SK-N-SH (cell line): ENCODE measurements around the gene PEAK1. TPM values are rescaled to one million over a fixed set of nuclear protein-coding genes. Genes with fewer than 3 reads are reported as not detected.

Experiments used
- CTCF ChIA-PET: fragments of 300-600, 350-600 bp; formaldehyde crosslinking; extraction: SDS; loops from one replicate; lab custom pipeline; 2021; lab: Yijun Ruan, JAX
- POLR2A ChIA-PET: fragments of 350-600 bp; sonication (Branson Sonifier 250); formaldehyde crosslinking; extraction: SDS; loops from one replicate; lab custom pipeline; 2020; ENCODE audit warnings: antibody characterized with exemption, inconsistent platforms; lab: Yijun Ruan, JAX
- DNase-seq: peaks from one replicate; pipeline ENCODE4 v3.0.0; 2012
- H2AFZ ChIP-seq: fragments of 200-600 bp; sonication (generic); 2 replicates; pipeline ENCODE4 v1.8.1; 2016; ENCODE audit warnings: antibody characterized with exemption, mild to moderate bottlenecking, low read depth
- H3F3A ChIP-seq: fragments of 200-600 bp; sonication (generic); replicated peaks from 2 replicates; pipeline ENCODE3; 2016; ENCODE audit warnings: antibody characterized with exemption, mild to moderate bottlenecking; ENCODE audit not compliant: insufficient read depth
- H3K27ac ChIP-seq, 2 experiments: fragments of 200-500 bp in 1 of 2; fragments of 200-600 bp in 1 of 2; sonication (Bioruptor generic) in 1 of 2; sonication (generic), shearing (Covaris generic) in 1 of 2; 2 replicates each; pipeline versions ENCODE4 v1.5.1 to v1.6.1; 2014 to 2016; ENCODE audit warnings: low read depth in 2 of 2, inconsistent platforms in 1 of 2, low read length in 1 of 2, mild to moderate bottlenecking in 1 of 2, mixed read lengths in 1 of 2
- H3K27me3 ChIP-seq: fragments of 200-600 bp; sonication (generic), shearing (Covaris generic); 2 replicates; pipeline ENCODE4 v1.6.1; 2016; ENCODE audit warnings: mixed run types; ENCODE audit not compliant: insufficient read depth
- H3K36me3 ChIP-seq, 2 experiments: fragments of 200-500 bp in 1 of 2; fragments of 200-600 bp in 1 of 2; sonication (Bioruptor generic) in 1 of 2; sonication (generic) in 1 of 2; replicated peaks in 1 of 2; 2 replicates each; pipeline versions ENCODE3 to v1.5.1; 2014 to 2016; ENCODE audit warnings: low read length in 1 of 2, mild to moderate bottlenecking in 1 of 2; ENCODE audit not compliant: insufficient read depth in 2 of 2, control insufficient read depth in 1 of 2
- H3K4me1 ChIP-seq, 2 experiments: fragments of 200-500 bp in 1 of 2; fragments of 200-600 bp in 1 of 2; sonication (Bioruptor generic) in 1 of 2; sonication (generic), shearing (Covaris generic) in 1 of 2; 2 replicates each; pipeline versions ENCODE4 v1.5.1 to v1.6.1; 2014 to 2016; ENCODE audit warnings: low read depth in 1 of 2, low read length in 1 of 2, mixed run types in 1 of 2; ENCODE audit not compliant: insufficient read depth in 2 of 2, control insufficient read depth in 1 of 2
- H3K4me2 ChIP-seq: fragments of 200-600 bp; sonication (generic), shearing (Covaris generic); 2 replicates; pipeline ENCODE4 v1.6.1; 2017; ENCODE audit warnings: mixed run types
- H3K4me3 ChIP-seq, 2 experiments: fragments of 200-500 bp in 1 of 2; fragments of 200-600 bp in 1 of 2; sonication (Bioruptor generic) in 1 of 2; sonication (generic), shearing (Covaris generic) in 1 of 2; 2 replicates each; pipeline versions ENCODE4 v1.5.1 to v1.8.1; 2014 to 2016; ENCODE audit warnings: low read depth in 2 of 2, inconsistent platforms in 1 of 2, low read length in 1 of 2, mild to moderate bottlenecking in 1 of 2, mixed read lengths in 1 of 2, moderate library complexity in 1 of 2
- H3K79me2 ChIP-seq: fragments of 200-600 bp; sonication (generic); 2 replicates; pipeline ENCODE4 v1.8.1; 2017; ENCODE audit warnings: mild to moderate bottlenecking; ENCODE audit not compliant: insufficient read depth
- H3K9ac ChIP-seq: fragments of 200-600 bp; sonication (generic); 2 replicates; pipeline ENCODE4 v1.6.1; 2017; ENCODE audit warnings: mixed run types
- H3K9me2 ChIP-seq: fragments of 200-600 bp; sonication (generic); 2 replicates; pipeline ENCODE4 v1.6.1; 2017; ENCODE audit warnings: mixed run types
- H3K9me3 ChIP-seq: fragments of 200-600 bp; sonication (generic); 2 replicates; pipeline ENCODE4 v1.6.1; 2017; ENCODE audit warnings: mixed run types, mild to moderate bottlenecking, moderate library complexity
- H4K20me1 ChIP-seq: fragments of 200-600 bp; sonication (generic); 2 replicates; pipeline ENCODE4 v1.6.1; 2017; ENCODE audit warnings: mild to moderate bottlenecking, mixed run types; ENCODE audit not compliant: insufficient read depth
- CHD2 ChIP-seq: fragments of 150-350 bp; IDR thresholded peaks from 2 replicates; pipeline ENCODE4 v1.6.1; 2018; ENCODE audit warnings: low read length; ENCODE audit not compliant: partially characterized antibody
- ELF1 ChIP-seq: IDR thresholded peaks from 2 replicates; pipeline ENCODE4 v1.4.0; 2012
- FOSL2 ChIP-seq: IDR thresholded peaks from 2 replicates; pipeline ENCODE4 v1.4.0; 2012; ENCODE audit warnings: low read depth, mild to moderate bottlenecking, moderate library complexity, borderline replicate concordance
- FOXJ3 ChIP-seq: sonication (generic); formaldehyde crosslinking; IDR thresholded peaks from 2 replicates; pipeline ENCODE4 v1.5.1; 2020; ENCODE audit warnings: mild to moderate bottlenecking, missing genetic modification reagents
- GABPA ChIP-seq: IDR thresholded peaks from 2 replicates; pipeline ENCODE4 v1.4.0; 2012; ENCODE audit warnings: low read depth, mild to moderate bottlenecking
- GATA2 ChIP-seq: sonication (generic); formaldehyde crosslinking; IDR thresholded peaks from 2 replicates; pipeline ENCODE4 v1.5.0; 2020; ENCODE audit warnings: mild to moderate bottlenecking, missing genetic modification reagents
- JUND ChIP-seq: IDR thresholded peaks from 2 replicates; pipeline ENCODE4 v1.4.0; 2012
- MEF2A ChIP-seq: IDR thresholded peaks from 2 replicates; pipeline ENCODE4 v1.4.0; 2012; ENCODE audit warnings: low read depth, borderline replicate concordance
- MXI1 ChIP-seq: IDR thresholded peaks from 2 replicates; pipeline ENCODE4 v1.6.1; 2012; ENCODE audit warnings: mild to moderate bottlenecking, low read depth, low read length, improper control_type of control experiment
- RAD21 ChIP-seq: IDR thresholded peaks from 2 replicates; pipeline ENCODE4 v1.6.1; 2012; ENCODE audit warnings: mild to moderate bottlenecking, low read length
- RFX5 ChIP-seq: IDR thresholded peaks from 2 replicates; pipeline ENCODE4 v1.6.1; 2012; ENCODE audit warnings: mild to moderate bottlenecking, improper control_type of control experiment, low read length
- RXRA ChIP-seq: IDR thresholded peaks from 2 replicates; pipeline ENCODE4 v1.4.0; 2012; ENCODE audit warnings: low read depth, mild to moderate bottlenecking, borderline replicate concordance
- TCF12 ChIP-seq: IDR thresholded peaks from 2 replicates; pipeline ENCODE4 v1.4.0; 2012
- TEAD4 ChIP-seq: IDR thresholded peaks from 2 replicates; pipeline ENCODE4 v1.4.0; 2012; ENCODE audit warnings: mild to moderate bottlenecking, borderline replicate concordance; ENCODE audit not compliant: insufficient read depth
- WGBS: methylation state at CpG from one replicate; pipeline ENCODE4 v1.1.6; 2017; ENCODE audit warnings: low lambda C conversion rate; 5-methylcytosine and 5-hydroxymethylcytosine counted together
- polyA plus RNA-seq, 3 experiments: library from polyadenylated mRNA; depleted of rRNA; stranded (reverse); fragments of >200 nt; gene quantifications; 2 replicates each; pipeline ENCODE4 v1.2.3, GENCODE V29; 2012
- TF ChIP-seq, protein P1 (sequence below): fragments of 150-350 bp; IDR thresholded peaks from 2 replicates; pipeline ENCODE4 v1.6.1; 2017; ENCODE audit warnings: antibody characterized with exemption, low read length, low read depth, borderline replicate concordance
- TF ChIP-seq, protein P2 (sequence below): IDR thresholded peaks from 2 replicates; pipeline ENCODE4 v1.4.0; 2012; ENCODE audit warnings: low read depth
- TF ChIP-seq, protein P3 (sequence below): IDR thresholded peaks from 2 replicates; pipeline ENCODE4 v1.4.0; 2012; ENCODE audit warnings: low read depth, borderline replicate concordance
- TF ChIP-seq, protein P4 (sequence below): fragments of 200-600 bp; sonication (generic); IDR thresholded peaks from 2 replicates; pipeline ENCODE4 v1.6.1; 2017; ENCODE audit warnings: antibody characterized with exemption, mild to moderate bottlenecking, moderate library complexity

Gene PEAK1
- polyA plus RNA-seq, 1 of the 3 experiments (the other 2 are of a cell fraction) = 9.0 TPM

DNA sequence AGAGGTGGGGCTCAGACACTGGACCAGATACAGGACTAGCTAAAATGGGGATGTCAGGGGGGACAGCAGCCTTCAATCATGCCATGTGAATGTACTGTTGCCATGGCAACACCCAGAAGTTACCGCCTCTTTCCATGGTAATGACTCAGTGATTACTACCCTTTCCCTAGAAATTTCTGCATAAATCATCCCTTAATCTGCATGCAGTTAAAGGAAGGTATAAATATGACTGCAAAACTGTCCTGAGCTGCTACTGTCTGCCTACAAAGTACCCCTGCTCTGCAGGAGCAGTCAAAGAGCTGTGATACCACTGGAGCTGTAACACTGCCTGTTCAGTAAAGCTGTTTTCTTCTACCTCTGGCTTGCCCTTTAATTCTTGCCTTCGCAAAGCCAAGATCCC, 168.2 kb downstream of the PEAK1 start:
- ChIA-PET POLR2A (no interaction called here), CTCF (no interaction called here)
- Histone ChIP-seq H4K20me1 (no peaks in the 10 kb centered on the region), H3K4me2 (no peak overlapping the region), H3K36me3 (peaks cover 3 to 28% of the 10 kb centered on the region in 2 experiments), H3K9me3 (no peaks in the 10 kb centered on the region), H3K4me1 (peaks cover 0 to 13% of the 10 kb centered on the region in 2 experiments; a peak in 1 of 4 replicates), H3K9ac (no peak overlapping the region), H3K4me3 (no peak overlapping the region), H3F3A (no peaks in the 10 kb centered on the region), H3K27ac (no peak overlapping the region), H3K27me3 (no peaks in the 10 kb centered on the region), H3K79me2 (no peaks in the 10 kb centered on the region; the same call in 1 of the 2 replicates), H2AFZ (no peak overlapping the region), H3K9me2 (peaks cover 5% of the 10 kb centered on the region; the same call in 1 of the 2 replicates)
- TF ChIP-seq MEF2A = no peak
- no peak for TF ChIP-seq FOSL2
- no peak for TF ChIP-seq TCF12
- TF ChIP-seq RAD21 = no peak
- TF ChIP-seq CHD2 = no peak
- TF ChIP-seq, protein P1, sequence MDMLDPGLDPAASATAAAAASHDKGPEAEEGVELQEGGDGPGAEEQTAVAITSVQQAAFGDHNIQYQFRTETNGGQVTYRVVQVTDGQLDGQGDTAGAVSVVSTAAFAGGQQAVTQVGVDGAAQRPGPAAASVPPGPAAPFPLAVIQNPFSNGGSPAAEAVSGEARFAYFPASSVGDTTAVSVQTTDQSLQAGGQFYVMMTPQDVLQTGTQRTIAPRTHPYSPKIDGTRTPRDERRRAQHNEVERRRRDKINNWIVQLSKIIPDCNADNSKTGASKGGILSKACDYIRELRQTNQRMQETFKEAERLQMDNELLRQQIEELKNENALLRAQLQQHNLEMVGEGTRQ = no peak
- TF ChIP-seq, protein P2, sequence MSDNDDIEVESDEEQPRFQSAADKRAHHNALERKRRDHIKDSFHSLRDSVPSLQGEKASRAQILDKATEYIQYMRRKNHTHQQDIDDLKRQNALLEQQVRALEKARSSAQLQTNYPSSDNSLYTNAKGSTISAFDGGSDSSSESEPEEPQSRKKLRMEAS = no peak
- TF ChIP-seq FOXJ3 (CRISPR knock-in tag) = no peak
- no peak for TF ChIP-seq GABPA
- TF ChIP-seq RXRA = no peak
- TF ChIP-seq MXI1 = no peak
- TF ChIP-seq ELF1 = no peak
- TF ChIP-seq, protein P3, sequence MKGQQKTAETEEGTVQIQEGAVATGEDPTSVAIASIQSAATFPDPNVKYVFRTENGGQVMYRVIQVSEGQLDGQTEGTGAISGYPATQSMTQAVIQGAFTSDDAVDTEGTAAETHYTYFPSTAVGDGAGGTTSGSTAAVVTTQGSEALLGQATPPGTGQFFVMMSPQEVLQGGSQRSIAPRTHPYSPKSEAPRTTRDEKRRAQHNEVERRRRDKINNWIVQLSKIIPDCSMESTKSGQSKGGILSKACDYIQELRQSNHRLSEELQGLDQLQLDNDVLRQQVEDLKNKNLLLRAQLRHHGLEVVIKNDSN = no peak
- no peak for TF ChIP-seq GATA2 (CRISPR knock-in tag)
- TF ChIP-seq JUND = no peak
- DNase-seq = peak; percentile 2
- WGBS = 92% methylated on average over 2 of the region's 2 CpGs

DNA sequence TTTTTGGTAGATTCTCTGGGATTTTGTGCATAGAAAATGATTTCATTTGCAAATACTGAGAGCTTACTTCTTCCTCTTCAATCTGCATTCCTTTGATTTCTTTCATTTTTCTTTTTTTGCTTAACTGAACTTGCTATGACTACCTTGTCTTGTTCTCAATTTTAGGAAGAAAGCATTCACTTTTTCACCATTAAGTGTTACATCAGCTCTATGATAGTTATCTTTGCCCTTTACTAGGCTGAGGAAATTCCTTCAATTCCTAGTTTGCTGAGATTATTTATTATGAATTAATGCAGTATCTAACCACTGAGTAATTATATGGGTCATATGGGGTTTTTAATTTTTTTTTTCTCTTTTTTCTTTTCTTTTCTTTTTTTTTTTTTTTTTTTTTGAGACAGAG, 172.8 kb downstream of the PEAK1 start:
- DNase-seq = no peak
- ChIA-PET POLR2A (no interaction called here), CTCF (no interaction called here)
- Histone ChIP-seq H3K36me3 (peaks cover 0 to 31% of the 10 kb centered on the region in 2 experiments), H3K27ac (peak overlapping the region in 1 of 2 experiments; percentile 26; a peak in 1 of 4 replicates), H3F3A (no peaks in the 10 kb centered on the region), H3K27me3 (no peaks in the 10 kb centered on the region), H4K20me1 (no peaks in the 10 kb centered on the region), H3K79me2 (no peaks in the 10 kb centered on the region; the same call in 1 of the 2 replicates), H3K9me2 (peaks cover 5% of the 10 kb centered on the region; the same call in 1 of the 2 replicates), H3K4me3 (no peak overlapping the region), H3K9me3 (no peaks in the 10 kb centered on the region), H3K4me1 (peaks cover 0 to 11% of the 10 kb centered on the region in 2 experiments; a peak in 2 of 4 replicates), H2AFZ (no peak overlapping the region), H3K4me2 (no peak overlapping the region), H3K9ac (no peak overlapping the region)
- no peak for TF ChIP-seq MXI1
- no peak for TF ChIP-seq FOSL2
- no peak for TF ChIP-seq GATA2 (CRISPR knock-in tag)
- TF ChIP-seq RAD21 = no peak
- no peak for TF ChIP-seq RFX5
- TF ChIP-seq, protein P4, sequence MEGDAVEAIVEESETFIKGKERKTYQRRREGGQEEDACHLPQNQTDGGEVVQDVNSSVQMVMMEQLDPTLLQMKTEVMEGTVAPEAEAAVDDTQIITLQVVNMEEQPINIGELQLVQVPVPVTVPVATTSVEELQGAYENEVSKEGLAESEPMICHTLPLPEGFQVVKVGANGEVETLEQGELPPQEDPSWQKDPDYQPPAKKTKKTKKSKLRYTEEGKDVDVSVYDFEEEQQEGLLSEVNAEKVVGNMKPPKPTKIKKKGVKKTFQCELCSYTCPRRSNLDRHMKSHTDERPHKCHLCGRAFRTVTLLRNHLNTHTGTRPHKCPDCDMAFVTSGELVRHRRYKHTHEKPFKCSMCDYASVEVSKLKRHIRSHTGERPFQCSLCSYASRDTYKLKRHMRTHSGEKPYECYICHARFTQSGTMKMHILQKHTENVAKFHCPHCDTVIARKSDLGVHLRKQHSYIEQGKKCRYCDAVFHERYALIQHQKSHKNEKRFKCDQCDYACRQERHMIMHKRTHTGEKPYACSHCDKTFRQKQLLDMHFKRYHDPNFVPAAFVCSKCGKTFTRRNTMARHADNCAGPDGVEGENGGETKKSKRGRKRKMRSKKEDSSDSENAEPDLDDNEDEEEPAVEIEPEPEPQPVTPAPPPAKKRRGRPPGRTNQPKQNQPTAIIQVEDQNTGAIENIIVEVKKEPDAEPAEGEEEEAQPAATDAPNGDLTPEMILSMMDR = no peak
- TF ChIP-seq RXRA = no peak
- no peak for TF ChIP-seq TCF12
- TF ChIP-seq TEAD4 = no peak
